Esophagus squamous epithelium (tissue), 5 donors: Measurements from ENCODE around the gene PIK3C3. TPM values are rescaled to one million over a fixed set of nuclear protein-coding genes. Genes with fewer than 3 reads are reported as not detected.

ENCODE experiments used
- DNase-seq: peaks from one replicate; lab custom pipeline; 2025; lab: John Stamatoyannopoulos, UW
- H3K27ac ChIP-seq, 4 donors: fragments of 200-600 bp; sonication (generic); one replicate each; pipeline ENCODE4 v1.5.1; 2016 to 2019; ENCODE audit warnings: mild to moderate bottlenecking in 1 of 4
- H3K27me3 ChIP-seq, 4 donors: fragments of 200-600 bp; sonication (generic); 1 replicate in 3 of 4; 2 replicates in 1 of 4; pipeline versions ENCODE4 v1.5.1 to v1.6.0; 2017 to 2021; ENCODE audit warnings: antibody characterized with exemption in 1 of 4
- H3K36me3 ChIP-seq, 3 donors: fragments of 200-600 bp; sonication (generic); one replicate each; pipeline ENCODE4 v1.5.1; 2016 to 2019
- H3K4me1 ChIP-seq, 3 donors: fragments of 200-600 bp; sonication (generic); one replicate each; pipeline ENCODE4 v1.5.1; 2017 to 2019
- H3K4me3 ChIP-seq, 4 donors: fragments of 200-600 bp; sonication (generic); 1 replicate in 3 of 4; 2 replicates in 1 of 4; pipeline ENCODE4 v1.5.1; 2016 to 2019; ENCODE audit warnings: mild to moderate bottlenecking in 2 of 4, moderate library complexity in 1 of 4
- H3K9me3 ChIP-seq, 3 donors: fragments of 200-600 bp; sonication (generic); one replicate each; pipeline ENCODE4 v1.5.1; 2016 to 2019
- CTCF ChIP-seq, 6 experiments: fragments of 450-650 bp in 4 of 6; fragments of 200-600 bp in 2 of 6; sonication (generic) in 2 of 6; IDR thresholded peaks; one replicate each; pipeline ENCODE4 v1.5.1; 2016 to 2019; ENCODE audit warnings: antibody characterized with exemption in 6 of 6, mild to moderate bottlenecking in 4 of 6, moderate library complexity in 4 of 6
- POLR2A ChIP-seq, 4 donors: fragments of 450-650 bp; IDR thresholded peaks; one replicate each; pipeline ENCODE4 v1.6.1; 2017; ENCODE audit warnings: antibody characterized with exemption in 4 of 4, mild to moderate bottlenecking in 4 of 4, moderate library complexity in 3 of 4
- WGBS, 2 donors: methylation state at CpG; one replicate each; pipeline ENCODE4 v1.1.5; 2018; 5-methylcytosine and 5-hydroxymethylcytosine counted together
- intact Hi-C: fragments of 100-400 bp; cut with DNase I; formaldehyde crosslinking; loops from one replicate; pipeline ENCODE4 v1.15.0; 2022
- total RNA-seq, 4 donors: library from RNA; depleted of rRNA; stranded (reverse); fragments of >200 nt; gene quantifications; one replicate each; pipeline ENCODE4 v1.1.0, GENCODE V29; 2016
- donor health status: DM: yes; HTN: yes; CAD: no.

PIK3C3 gene
- total RNA-seq, 4 donors from 2014 or later, result 17.2 to 43.9 (median 23.6) TPM

GRCh38 chr18:41992703-41993102 is 37.7 kb downstream of the PIK3C3 start:
- Histone ChIP-seq H3K36me3 (peaks cover 0 to 96% (median 4%) of the 10 kb centered on the region in 3 donors), H3K27ac (no peak overlapping the region), H3K27me3 (no peaks in the 10 kb centered on the region), H3K4me3 (no peak overlapping the region), H3K4me1 (no peaks in the 10 kb centered on the region), H3K9me3 (no peaks in the 10 kb centered on the region)
- 75 to 82% methylated on average over 4 of the region's 4 CpGs for WGBS, 2 donors
- DNase-seq, result no peak
- TF ChIP-seq POLR2A (IDR thresholded peaks at IDR 0.05), result no peak
- no peak for TF ChIP-seq CTCF (IDR thresholded peaks at IDR 0.05)
- intact Hi-C loops, result no loop called here

GRCh38 chr18:41993151-41993550 is 38.1 kb downstream of the PIK3C3 start:
- TF ChIP-seq CTCF (IDR thresholded peaks at IDR 0.05) (no peak), POLR2A (IDR thresholded peaks at IDR 0.05) (no peak)
- H3K9me3 ChIP-seq, result no peaks in the 10 kb centered on the region
- no peaks in the 10 kb centered on the region for H3K4me1 ChIP-seq
- H3K27me3 ChIP-seq, result no peaks in the 10 kb centered on the region
- no peak overlapping the region for H3K4me3 ChIP-seq
- H3K27ac ChIP-seq, result no peak overlapping the region
- intact Hi-C loops, result no loop called here
- WGBS, 2 donors, result 77 to 89% methylated on average over 2 of the region's 2 CpGs
- peaks cover 0 to 96% (median 4%) of the 10 kb centered on the region in 3 donors for H3K36me3 ChIP-seq
- DNase-seq, result no peak

- no peak for TF ChIP-seq CTCF (IDR thresholded peaks at IDR 0.05)
- no peak for TF ChIP-seq POLR2A (IDR thresholded peaks at IDR 0.05)
- 75 to 81% methylated on average over 1 of the region's 1 CpG for WGBS, 2 donors
- peaks cover 0 to 96% (median 4%) of the 10 kb centered on the region in 3 donors for H3K36me3 ChIP-seq
- DNase-seq, result no peak
- H3K27me3 ChIP-seq, result no peaks in the 10 kb centered on the region
- H3K9me3 ChIP-seq, result no peaks in the 10 kb centered on the region
- intact Hi-C loops, result no loop called here
- H3K4me3 ChIP-seq, result no peak overlapping the region
- H3K4me1 ChIP-seq, result no peaks in the 10 kb centered on the region
- no peak overlapping the region for H3K27ac ChIP-seq
These were observed 41.0 kb downstream of the PIK3C3 start for GRCh38 chr18:41996020-41996419.

- Histone ChIP-seq H3K36me3 (peaks cover 0 to 100% (median 4%) of the 10 kb centered on the region in 3 donors), H3K4me1 (no peaks in the 10 kb centered on the region), H3K9me3 (no peaks in the 10 kb centered on the region), H3K27ac (no peak overlapping the region), H3K27me3 (no peaks in the 10 kb centered on the region), H3K4me3 (no peak overlapping the region)
- 73 to 79% methylated on average over 4 of the region's 4 CpGs for WGBS, 2 donors
- TF ChIP-seq POLR2A (IDR thresholded peaks at IDR 0.05) (no peak), CTCF (IDR thresholded peaks at IDR 0.05) (no peak)
- no peak for DNase-seq
- intact Hi-C loops, result no loop called here
These were observed 44.7 kb downstream of the PIK3C3 start for GRCh38 chr18:41999751-42000150.

- H3K27ac ChIP-seq, result no peak overlapping the region
- H3K4me3 ChIP-seq, result no peak overlapping the region
- no peak for TF ChIP-seq POLR2A (IDR thresholded peaks at IDR 0.05)
- TF ChIP-seq CTCF (IDR thresholded peaks at IDR 0.05), result no peak
- no peak for DNase-seq
- peaks cover 0 to 100% (median 0%) of the 10 kb centered on the region in 3 donors for H3K36me3 ChIP-seq
- WGBS, 2 donors, result 87 to 91% methylated on average over 3 of the region's 3 CpGs
- no peaks in the 10 kb centered on the region for H3K27me3 ChIP-seq
- intact Hi-C loops, result no loop called here
- H3K4me1 ChIP-seq, result no peaks in the 10 kb centered on the region
- no peaks in the 10 kb centered on the region for H3K9me3 ChIP-seq
These were observed 46.8 kb downstream of the PIK3C3 start for GRCh38 chr18:42001801-42002200.
